Sigmoid colon (tissue), 4 donors: ENCODE data around the gene PGR.

ENCODE experiments used
- CTCF ChIP-seq, 4 experiments: fragments of 450-650 bp in 3 of 4; fragments of 200-600 bp in 1 of 4; IDR thresholded peaks; one replicate each; pipeline ENCODE4 v1.5.1; 2016 to 2019; ENCODE audit warnings: antibody characterized with exemption in 4 of 4, mild to moderate bottlenecking in 3 of 4, moderate library complexity in 2 of 4
- POLR2AphosphoS5 ChIP-seq, 4 donors: sonication (generic); formaldehyde crosslinking; IDR thresholded peaks; one replicate each; pipeline ENCODE4 v1.6.1; 2017; ENCODE audit warnings: antibody characterized with exemption in 4 of 4

GRCh38 chr11:100984668-100985067 is 144.9 kb downstream of the PGR start:
- TF ChIP-seq CTCF (IDR thresholded peaks at IDR 0.05) = no peak
- TF ChIP-seq POLR2AphosphoS5 (IDR thresholded peaks at IDR 0.05) = no peak
